Naive B cell (primary cell): ENCODE measurements around the gene PARVA. TPM values are rescaled to one million over a fixed set of nuclear protein-coding genes. Genes with fewer than 3 reads are reported as not detected.
"Not testable (repeated sequence)": the region's sequence is repeated elsewhere in the genome, so short reads cannot be mapped to it uniquely, and the experiment has no call there.

ENCODE experiments used
- ATAC-seq, 2 donors: fragments of 150-1000 bp; cut with Tn5 transposase; 2 replicates each; pipeline ENCODE4 v1.10.0; 2021; ENCODE audit warnings: low read depth in 2 of 2, mild to moderate bottlenecking in 2 of 2, moderate library complexity in 2 of 2
- DNase-seq: peaks from one replicate; pipeline ENCODE4 v3.0.0; 2022
- H3K27ac Mint-ChIP-seq, 6 donors: one replicate each; pipeline ENCODE4 v1.8.0; 2020 to 2022; ENCODE audit warnings: mild to moderate bottlenecking in 6 of 6, mixed read lengths in 6 of 6, moderate library complexity in 5 of 6, inconsistent platforms in 2 of 6
- H3K27me3 Mint-ChIP-seq, 3 donors: one replicate each; pipeline ENCODE4 v1.8.0; 2021 to 2022; ENCODE audit warnings: mixed read lengths in 3 of 3, mild to moderate bottlenecking in 1 of 3
- H3K36me3 Mint-ChIP-seq, 2 donors: one replicate each; pipeline ENCODE4 v1.8.0; 2020 to 2022; ENCODE audit warnings: mixed read lengths in 2 of 2, inconsistent platforms in 1 of 2, mild to moderate bottlenecking in 1 of 2
- H3K4me1 Mint-ChIP-seq, 3 donors: one replicate each; pipeline ENCODE4 v1.8.0; 2020 to 2022; ENCODE audit warnings: mixed read lengths in 3 of 3, inconsistent platforms in 1 of 3, mild to moderate bottlenecking in 1 of 3, moderate library complexity in 1 of 3
- H3K4me3 Mint-ChIP-seq, 8 donors: one replicate each; pipeline ENCODE4 v1.8.0; 2020 to 2022; ENCODE audit warnings: mild to moderate bottlenecking in 8 of 8, mixed read lengths in 8 of 8, moderate library complexity in 8 of 8, inconsistent platforms in 2 of 8
- H3K9me3 Mint-ChIP-seq, 7 donors: one replicate each; pipeline ENCODE4 v1.8.0; 2020 to 2022; ENCODE audit warnings: mixed read lengths in 7 of 7, mild to moderate bottlenecking in 5 of 7, inconsistent platforms in 2 of 7, moderate library complexity in 1 of 7
- polyA plus RNA-seq, 6 donors: library from polyadenylated mRNA; unstranded; fragments of 300-500 nt; fragmentation: Illumina TruSeq; gene quantifications; one replicate each; pipeline ENCODE4 v1.2.3, GENCODE V29; 2021; ENCODE audit warnings: low read depth in 6 of 6

The PARVA gene, protein sequence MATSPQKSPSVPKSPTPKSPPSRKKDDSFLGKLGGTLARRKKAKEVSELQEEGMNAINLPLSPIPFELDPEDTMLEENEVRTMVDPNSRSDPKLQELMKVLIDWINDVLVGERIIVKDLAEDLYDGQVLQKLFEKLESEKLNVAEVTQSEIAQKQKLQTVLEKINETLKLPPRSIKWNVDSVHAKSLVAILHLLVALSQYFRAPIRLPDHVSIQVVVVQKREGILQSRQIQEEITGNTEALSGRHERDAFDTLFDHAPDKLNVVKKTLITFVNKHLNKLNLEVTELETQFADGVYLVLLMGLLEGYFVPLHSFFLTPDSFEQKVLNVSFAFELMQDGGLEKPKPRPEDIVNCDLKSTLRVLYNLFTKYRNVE
- not detected for polyA plus RNA-seq

DNA sequence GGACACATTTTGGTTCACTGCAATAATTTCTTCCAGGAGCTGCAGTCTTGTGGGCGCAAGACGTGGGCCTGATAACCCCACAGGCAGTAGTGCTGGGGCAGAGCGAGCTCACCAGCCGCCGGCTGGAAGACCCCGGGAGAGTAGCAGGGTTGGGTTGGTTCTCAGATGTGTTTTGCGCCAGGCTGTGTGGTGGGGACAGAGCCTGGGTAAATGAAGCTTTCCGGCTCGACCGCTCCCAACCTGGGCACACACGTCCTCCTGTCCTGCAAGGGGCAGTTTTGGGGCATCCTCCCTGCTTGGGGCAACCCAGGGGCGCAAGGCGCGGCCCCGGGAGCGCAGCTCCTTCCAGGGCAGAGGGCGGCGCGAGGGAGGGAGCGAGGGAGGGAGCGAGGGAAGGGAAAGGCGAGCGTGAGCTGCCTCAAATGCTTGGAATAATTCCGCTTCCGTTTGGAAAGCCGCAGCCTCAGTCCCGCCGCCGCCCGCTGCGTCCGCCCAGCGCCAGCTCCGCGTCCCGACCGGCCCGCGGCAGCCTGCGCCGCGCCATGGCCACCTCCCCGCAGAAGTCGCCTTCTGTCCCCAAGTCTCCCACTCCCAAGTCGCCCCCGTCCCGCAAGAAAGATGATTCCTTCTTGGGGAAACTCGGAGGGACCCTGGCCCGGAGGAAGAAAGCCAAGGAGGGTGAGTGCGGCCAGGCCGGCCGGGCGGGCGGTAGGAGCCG, at the start of gene PARVA:
Gene PARVA (plus strand): TSS at position 466 of the 718 bp plus-strand sequence. CDS start 77 bp downstream, at position 543.
- Mint-ChIP-seq H3K4me3 (no peak within 1 kb of the TSS), H3K27me3 (peaks cover 50 to 58% (median 53%) of the 10 kb centered on the region in 3 donors)
- ATAC-seq = no peak

DNA sequence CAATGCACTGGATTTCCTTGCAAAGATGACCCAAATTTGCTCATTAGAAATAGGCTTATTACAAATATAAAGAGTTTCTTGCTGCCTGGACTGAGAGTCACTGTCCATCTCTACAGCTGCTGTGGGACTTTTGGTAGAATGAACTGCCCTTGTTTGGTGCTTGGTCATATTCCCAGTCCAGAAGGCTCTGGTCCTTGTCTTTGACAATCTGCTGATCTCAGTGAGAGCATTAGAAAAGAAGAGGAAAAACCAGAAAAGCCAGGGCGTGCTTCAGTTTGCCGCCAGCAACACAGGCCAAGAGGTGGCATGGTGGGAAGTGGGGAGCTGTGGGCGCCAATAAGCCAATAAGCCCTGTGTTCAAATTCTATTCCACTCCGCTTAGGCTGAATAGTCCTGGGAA, 48.2 kb upstream of the PARVA start:
- no peaks in the 10 kb centered on the region for H3K4me1 Mint-ChIP-seq
- H3K9me3 Mint-ChIP-seq = no peaks in the 10 kb centered on the region
- peaks cover 8 to 17% (median 13%) of the 10 kb centered on the region in 3 donors for H3K27me3 Mint-ChIP-seq
- H3K36me3 Mint-ChIP-seq = no peaks in the 10 kb centered on the region
- no peak overlapping the region for H3K4me3 Mint-ChIP-seq
- H3K27ac Mint-ChIP-seq = no peak overlapping the region
- DNase-seq (no peak), ATAC-seq (no peak)

More for the DNA sequence above, at the start of gene PARVA:
- Mint-ChIP-seq H3K27ac (peak within 1 kb of the TSS in 1 of 6 donors; percentile 70), H3K9me3 (peaks cover 0 to 12% (median 5%) of the 10 kb centered on the region in 7 donors), H3K36me3 (peaks cover 0 to 8% of the 10 kb centered on the region in 2 donors), H3K4me1 (peaks cover 0 to 5% (median 0%) of the 10 kb centered on the region in 3 donors)
- DNase-seq = no peak

DNA sequence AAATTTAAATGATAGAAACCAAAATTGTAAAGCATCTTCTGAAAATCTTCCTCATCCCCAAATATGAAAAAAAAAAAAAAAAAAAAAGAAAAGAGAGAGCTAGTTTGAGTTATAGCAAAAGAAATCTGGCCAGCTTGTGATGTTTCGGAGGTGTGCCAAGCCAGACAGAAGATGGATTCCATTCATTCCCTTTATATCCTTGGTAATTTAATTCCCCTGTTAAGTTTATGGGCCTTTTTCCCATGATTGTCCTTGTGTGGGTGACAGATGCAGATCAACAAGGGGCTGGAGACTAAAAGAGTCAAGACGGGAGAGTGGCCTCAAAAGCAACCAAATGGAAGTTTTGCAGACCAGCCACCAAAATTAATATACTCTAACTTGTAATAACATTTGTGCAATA, 47.6 kb upstream of the PARVA start:
- Mint-ChIP-seq H3K27me3 (peaks cover 8 to 17% (median 13%) of the 10 kb centered on the region in 3 donors), H3K4me3 (no peak overlapping the region), H3K9me3 (no peaks in the 10 kb centered on the region), H3K27ac (no peak overlapping the region), H3K36me3 (no peaks in the 10 kb centered on the region), H3K4me1 (no peaks in the 10 kb centered on the region)
- ATAC-seq = no peak
- no peak for DNase-seq

DNA sequence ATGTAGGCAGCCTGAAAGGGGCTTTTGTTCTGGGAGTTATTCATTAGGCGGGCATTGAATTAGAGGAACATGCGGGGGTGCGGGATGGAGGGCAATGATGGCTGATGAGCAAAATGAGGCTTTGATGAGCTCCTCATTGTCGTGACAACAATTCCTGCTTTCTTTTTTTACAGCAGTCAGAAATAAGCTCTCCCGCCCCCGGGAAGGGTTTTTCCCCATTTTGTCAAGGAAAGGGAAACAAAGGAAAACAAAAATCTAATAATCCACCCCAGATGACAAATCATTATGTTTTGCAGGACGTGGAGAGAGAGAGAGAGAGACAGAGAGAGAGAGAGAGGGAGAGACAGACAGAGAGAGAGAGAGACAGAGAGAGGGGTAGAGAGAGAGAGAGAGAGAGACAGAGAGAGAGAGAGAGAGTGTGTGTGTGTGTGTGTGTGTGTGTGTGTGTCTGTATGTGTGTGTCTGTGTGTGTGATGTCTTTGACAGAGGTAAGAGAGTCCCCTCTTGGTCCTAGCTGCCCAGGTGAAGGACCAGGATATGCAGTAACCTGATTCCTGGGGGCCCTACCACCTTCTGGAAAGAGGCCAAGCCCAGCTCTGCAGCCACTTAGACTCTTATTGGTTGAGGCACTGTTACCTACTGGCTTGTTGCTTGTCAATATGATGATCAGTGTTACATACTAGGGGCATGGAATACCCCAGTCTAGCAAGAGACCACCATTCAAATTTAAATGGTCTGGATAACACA, 46.7 kb upstream of the PARVA start:
- no peaks in the 10 kb centered on the region for H3K36me3 Mint-ChIP-seq
- peak overlapping the region in 1 of 6 donors; percentile 80 for H3K27ac Mint-ChIP-seq
- H3K4me1 Mint-ChIP-seq = no peaks in the 10 kb centered on the region
- no peak for ATAC-seq
- peaks cover 0 to 2% (median 0%) of the 10 kb centered on the region in 7 donors for H3K9me3 Mint-ChIP-seq
- DNase-seq = no peak
- peaks cover 8 to 17% (median 13%) of the 10 kb centered on the region in 3 donors for H3K27me3 Mint-ChIP-seq
- H3K4me3 Mint-ChIP-seq = no peak overlapping the region

DNA sequence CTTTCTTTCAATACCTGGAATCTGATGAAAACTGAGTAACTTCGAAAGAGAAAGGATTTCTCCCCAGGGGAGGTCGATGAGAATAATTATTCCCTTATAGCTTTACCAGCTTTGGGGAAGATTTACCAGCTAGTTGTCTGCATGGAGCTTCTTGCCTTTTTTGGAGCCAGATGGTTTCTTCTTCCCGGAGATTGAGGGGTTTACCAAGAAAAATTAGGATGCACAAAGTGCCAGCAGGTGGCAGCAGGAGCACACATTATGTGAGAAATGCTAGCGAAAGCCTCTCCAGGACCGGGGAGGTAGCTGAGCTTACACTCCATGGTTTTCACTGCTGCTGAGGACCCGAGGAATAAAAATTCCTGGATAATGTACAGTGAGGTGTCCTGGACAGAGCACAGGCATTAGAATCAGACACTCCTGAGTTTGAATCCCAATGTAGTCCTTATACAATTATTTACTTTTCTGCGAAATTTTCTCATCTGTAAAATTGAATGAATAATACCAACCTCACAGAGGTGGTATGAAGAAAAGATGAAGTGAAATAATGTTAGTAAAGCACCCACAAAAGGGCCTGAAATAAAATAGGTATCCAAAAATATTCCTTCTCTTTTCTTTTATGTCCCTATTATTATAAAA, 46.0 kb upstream of the PARVA start:
- no peak for ATAC-seq
- H3K27ac Mint-ChIP-seq = no peak overlapping the region
- no peaks in the 10 kb centered on the region for H3K36me3 Mint-ChIP-seq

DNA sequence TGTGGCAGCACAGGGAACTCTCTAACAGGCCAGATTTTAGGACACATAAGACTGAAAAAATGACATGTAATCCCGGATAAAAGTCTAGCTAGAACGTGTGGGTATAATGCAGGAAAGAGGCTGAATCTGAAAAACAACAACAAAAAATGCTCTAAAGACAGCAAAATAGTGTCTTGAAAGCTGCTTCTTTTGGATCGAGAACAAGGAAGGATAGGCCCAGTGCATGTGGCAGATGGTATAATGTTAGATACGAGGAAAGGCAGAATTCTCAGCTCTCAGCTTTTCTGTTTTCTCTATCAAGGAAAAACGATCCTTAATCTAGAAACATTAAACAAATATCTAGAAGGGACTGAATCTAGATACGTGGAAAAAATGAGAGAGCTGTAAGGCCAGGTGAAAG, 33.8 kb upstream of the PARVA start:
- H3K4me3 Mint-ChIP-seq = no peak overlapping the region
- H3K36me3 Mint-ChIP-seq = no peaks in the 10 kb centered on the region
- H3K9me3 Mint-ChIP-seq = peaks cover 0 to 3% (median 0%) of the 10 kb centered on the region in 7 donors
- no peaks in the 10 kb centered on the region for H3K4me1 Mint-ChIP-seq
- peak overlapping the region in 1 of 6 donors; percentile 91 for H3K27ac Mint-ChIP-seq
- DNase-seq = no peak
- peaks cover 0 to 10% (median 10%) of the 10 kb centered on the region in 3 donors for H3K27me3 Mint-ChIP-seq
- ATAC-seq = no peak

More for the DNA sequence above, 46.0 kb upstream of the PARVA start:
- Mint-ChIP-seq H3K27me3 (peaks cover 8 to 17% (median 13%) of the 10 kb centered on the region in 3 donors), H3K4me1 (no peaks in the 10 kb centered on the region), H3K4me3 (no peak overlapping the region), H3K9me3 (peaks cover 0 to 7% (median 1%) of the 10 kb centered on the region in 7 donors)
- DNase-seq = peak; percentile 9

DNA sequence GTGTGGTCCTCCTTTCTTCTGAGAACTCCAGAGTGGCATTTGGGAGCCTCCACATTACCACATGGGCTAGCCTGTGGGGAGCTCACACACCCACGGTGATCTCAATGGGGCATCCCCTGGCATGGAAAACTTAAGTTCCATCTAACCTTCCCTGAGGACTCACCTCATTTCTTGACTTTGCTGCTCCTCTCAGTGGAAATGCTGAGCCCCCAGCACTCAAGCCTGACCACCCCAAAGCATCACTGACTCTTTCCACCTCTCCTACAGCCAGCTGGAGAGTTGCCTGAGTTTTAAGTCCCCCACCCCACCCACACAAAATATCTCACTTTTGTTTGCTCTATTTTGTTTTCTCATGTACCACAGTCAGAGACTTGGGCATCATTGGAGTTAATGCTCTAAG, 23.8 kb upstream of the PARVA start:
- Mint-ChIP-seq H3K4me3 (no peak overlapping the region), H3K27ac (peak overlapping the region in 1 of 6 donors; percentile 77), H3K27me3 (peaks cover 2 to 24% (median 21%) of the 10 kb centered on the region in 3 donors)

DNA sequence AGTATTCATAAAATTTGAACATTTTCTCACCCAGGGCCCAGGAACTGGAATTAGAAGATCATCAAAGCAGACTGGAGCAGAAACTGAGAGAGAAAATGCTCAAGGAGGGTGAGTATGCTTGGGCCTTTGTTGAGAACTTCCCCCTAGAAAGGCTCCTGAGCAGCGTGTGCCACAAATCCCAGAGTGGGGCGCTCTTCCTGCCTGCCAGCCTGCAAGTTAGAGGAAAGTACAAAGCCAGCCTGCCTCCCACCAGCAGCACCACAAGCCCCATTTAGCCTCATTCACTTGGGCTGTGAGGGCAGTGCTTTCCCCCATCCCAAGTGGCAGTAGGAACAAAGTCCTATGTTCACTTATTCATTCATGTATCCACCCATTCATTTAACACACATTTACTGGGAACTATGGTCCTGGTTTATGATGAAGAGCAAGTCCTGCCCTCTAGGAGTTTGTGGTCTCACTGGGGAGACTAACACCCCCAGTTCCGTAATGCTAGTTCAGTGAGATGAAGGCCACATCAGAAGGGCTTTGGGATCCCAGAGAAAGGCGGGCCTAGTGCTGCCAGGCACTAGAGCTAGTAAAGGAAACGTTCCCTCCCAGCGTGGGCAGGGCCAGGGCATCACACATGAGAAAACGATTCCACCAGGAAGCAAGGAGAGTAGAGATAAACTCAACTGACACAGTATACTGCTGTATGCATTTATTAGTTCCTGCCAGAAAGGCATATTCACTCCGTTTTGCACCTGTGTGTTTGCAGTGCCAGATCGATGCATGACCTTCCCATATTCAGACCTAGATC, 22.4 kb upstream of the PARVA start:
- Mint-ChIP-seq H3K36me3 (no peaks in the 10 kb centered on the region), H3K27ac (no peak overlapping the region), H3K4me1 (no peaks in the 10 kb centered on the region), H3K4me3 (no peak overlapping the region), H3K27me3 (peaks cover 0 to 24% (median 21%) of the 10 kb centered on the region in 3 donors), H3K9me3 (no peaks in the 10 kb centered on the region)
- ATAC-seq = no peak
- DNase-seq = no peak

More for the DNA sequence above, 23.8 kb upstream of the PARVA start:
- Mint-ChIP-seq H3K36me3 (no peaks in the 10 kb centered on the region), H3K9me3 (no peaks in the 10 kb centered on the region), H3K4me1 (no peaks in the 10 kb centered on the region)
- ATAC-seq = no peak
- DNase-seq = no peak

DNA sequence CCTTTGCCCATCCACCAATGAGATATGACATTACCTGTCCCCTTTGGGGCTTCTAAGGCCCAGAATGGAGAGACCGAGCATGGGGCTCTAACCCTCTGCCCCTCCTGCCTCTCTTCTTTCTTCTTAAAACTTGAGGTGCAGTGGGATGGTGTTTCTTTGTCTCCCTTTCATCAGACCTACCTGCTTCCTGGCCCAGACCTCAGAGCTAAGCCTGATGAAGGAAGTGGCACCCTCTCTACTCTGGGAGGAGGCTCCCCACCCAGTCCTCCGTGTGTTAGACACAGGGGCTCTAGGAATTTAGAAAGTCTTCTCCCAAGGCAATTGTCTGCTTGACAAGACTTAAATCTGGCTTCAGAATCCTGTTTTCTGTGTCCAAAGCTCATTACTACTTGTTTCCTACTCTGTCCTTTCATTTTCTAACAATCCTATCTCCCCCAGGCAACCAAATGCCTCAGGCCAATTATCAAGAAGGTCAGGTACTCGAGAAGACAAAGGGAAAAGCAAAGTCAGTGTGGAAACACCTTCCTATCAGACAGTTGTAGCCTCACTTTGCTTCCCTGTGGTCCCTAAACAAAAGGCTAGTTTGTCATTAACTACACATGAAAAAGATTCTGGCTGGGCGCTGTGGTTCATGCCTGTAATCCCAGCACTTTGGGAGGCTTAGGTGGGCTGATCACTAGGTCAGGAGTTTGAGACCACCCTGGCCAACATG, 20.3 kb upstream of the PARVA start:
- Mint-ChIP-seq H3K27me3 (peaks cover 13 to 33% (median 20%) of the 10 kb centered on the region in 3 donors), H3K4me1 (no peaks in the 10 kb centered on the region), H3K36me3 (no peaks in the 10 kb centered on the region), H3K9me3 (no peaks in the 10 kb centered on the region), H3K27ac (no peak overlapping the region), H3K4me3 (no peak overlapping the region)
- ATAC-seq (no peak), DNase-seq (no peak)

DNA sequence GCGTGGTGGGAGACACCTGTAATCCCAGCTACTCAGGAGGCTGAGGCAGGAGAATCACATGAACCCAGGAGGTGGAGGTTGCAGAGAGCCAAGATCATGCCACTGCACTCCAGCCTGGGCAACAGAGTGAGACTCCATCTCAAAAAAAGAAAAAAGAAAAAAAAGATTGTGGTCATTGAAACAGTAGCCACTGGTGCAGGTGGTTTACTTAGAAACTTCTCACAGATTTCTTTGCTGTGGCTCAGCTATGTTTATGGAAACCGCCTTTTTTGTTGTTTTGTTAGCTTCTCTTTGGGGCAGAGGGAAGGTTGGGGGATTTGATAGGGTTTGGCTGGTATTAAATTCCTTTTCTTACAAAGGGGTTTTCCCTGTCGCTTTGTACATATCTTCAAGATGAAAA, 19.7 kb upstream of the PARVA start:
- H3K9me3 Mint-ChIP-seq, H3K4me1 Mint-ChIP-seq, ATAC-seq, DNase-seq, H3K36me3 Mint-ChIP-seq, H3K4me3 Mint-ChIP-seq, H3K27ac Mint-ChIP-seq: not testable (repeated sequence)
- peaks cover 17 to 33% (median 21%) of the 10 kb centered on the region in 3 donors for H3K27me3 Mint-ChIP-seq

DNA sequence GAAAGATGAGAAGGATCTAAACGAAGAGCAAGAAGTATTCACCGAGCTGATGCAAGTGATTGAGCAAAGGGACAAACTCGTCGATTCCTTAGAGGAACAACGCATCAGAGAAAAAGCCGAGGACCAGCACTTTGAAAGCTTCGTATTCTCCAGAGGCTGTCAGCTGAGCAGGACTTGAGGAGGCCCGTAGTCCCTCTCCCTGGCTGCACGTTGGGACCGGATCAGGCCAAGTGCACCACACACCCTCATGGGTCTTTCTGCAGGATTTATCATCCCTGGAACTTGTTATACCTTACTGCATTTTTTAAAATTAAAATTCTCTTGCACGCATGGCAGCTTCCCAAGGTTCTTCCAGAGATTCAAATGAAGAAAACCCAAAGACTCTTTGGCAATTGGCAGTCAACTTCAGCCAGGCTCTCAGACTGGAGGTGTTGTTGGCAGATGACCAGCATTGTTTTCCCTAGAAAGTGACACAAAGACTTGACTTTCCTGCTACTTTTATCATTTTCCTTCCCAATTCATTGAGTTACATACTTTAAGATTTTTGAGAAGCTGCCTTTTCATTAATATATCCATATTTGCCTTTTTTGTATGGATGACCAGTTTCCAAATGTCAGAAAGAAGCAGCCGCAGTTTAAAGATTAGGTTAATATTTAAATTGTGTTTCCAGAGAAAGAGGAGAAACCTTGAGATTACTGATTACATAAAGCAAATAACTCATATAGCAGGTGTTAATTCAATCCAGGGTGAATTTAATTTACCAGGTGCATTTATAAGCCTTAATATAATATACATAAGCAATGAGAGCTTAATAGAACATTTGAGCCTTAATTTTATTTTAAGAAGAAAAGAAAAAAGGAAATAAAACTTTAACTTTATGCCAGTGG, 18.8 kb upstream of the PARVA start:
- no peak for DNase-seq
- H3K9me3 Mint-ChIP-seq = peaks cover 0 to 3% (median 0%) of the 10 kb centered on the region in 7 donors
- no peak for ATAC-seq
- no peak overlapping the region for H3K27ac Mint-ChIP-seq
- H3K36me3 Mint-ChIP-seq = no peaks in the 10 kb centered on the region
- H3K4me1 Mint-ChIP-seq = no peaks in the 10 kb centered on the region
- H3K27me3 Mint-ChIP-seq = peaks cover 18 to 35% (median 27%) of the 10 kb centered on the region in 3 donors
- H3K4me3 Mint-ChIP-seq = no peak overlapping the region
